Measurements from ENCODE around the gene LCP2.

The LCP2 gene

GRCh38 chr5:170297589-170298462 is at the start of gene LCP2:
TSS of gene LCP2 (minus strand) at chr5:170297777. CDS start at chr5:170297611, 166 bp downstream.
- no peak for DNase-seq (ENCODE audit: extremely low spot score, insufficient read length, low read depth)
- FAIRE-seq: peak; percentile 86

GRCh38 chr5:170347022-170347567 is 49.5 kb upstream of the LCP2 start:
- DNase-seq (ENCODE audit: extremely low spot score, insufficient read length, low read depth): no peak
- no peak for FAIRE-seq

DNA sequence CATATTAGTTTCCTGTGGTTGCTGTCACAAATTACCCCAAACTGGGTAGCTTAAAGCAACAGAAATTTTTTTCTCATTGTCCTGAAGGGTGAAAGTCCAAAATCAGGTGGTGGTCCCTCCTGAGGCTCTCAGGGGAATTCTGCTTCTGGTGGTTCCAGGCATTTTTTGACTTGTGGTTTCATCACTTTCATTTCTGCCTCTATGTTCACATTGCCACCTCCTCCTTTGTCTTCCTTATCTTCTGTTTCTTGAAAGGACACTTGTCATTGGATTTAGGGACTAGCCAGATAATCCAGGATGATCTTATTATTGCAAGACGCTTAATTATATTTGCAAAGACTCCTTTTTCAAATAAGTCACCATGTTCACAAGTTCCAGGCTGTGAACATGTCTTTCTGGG is 48.4 kb upstream of the LCP2 start:
- DNase-seq (ENCODE audit: extremely low spot score, insufficient read length, low read depth) (no peak), FAIRE-seq (no peak)

GRCh38 chr5:170343177-170343576 is 45.6 kb upstream of the LCP2 start:
- DNase-seq (ENCODE audit: extremely low spot score, insufficient read length, low read depth) (no peak), FAIRE-seq (no peak)

DNA sequence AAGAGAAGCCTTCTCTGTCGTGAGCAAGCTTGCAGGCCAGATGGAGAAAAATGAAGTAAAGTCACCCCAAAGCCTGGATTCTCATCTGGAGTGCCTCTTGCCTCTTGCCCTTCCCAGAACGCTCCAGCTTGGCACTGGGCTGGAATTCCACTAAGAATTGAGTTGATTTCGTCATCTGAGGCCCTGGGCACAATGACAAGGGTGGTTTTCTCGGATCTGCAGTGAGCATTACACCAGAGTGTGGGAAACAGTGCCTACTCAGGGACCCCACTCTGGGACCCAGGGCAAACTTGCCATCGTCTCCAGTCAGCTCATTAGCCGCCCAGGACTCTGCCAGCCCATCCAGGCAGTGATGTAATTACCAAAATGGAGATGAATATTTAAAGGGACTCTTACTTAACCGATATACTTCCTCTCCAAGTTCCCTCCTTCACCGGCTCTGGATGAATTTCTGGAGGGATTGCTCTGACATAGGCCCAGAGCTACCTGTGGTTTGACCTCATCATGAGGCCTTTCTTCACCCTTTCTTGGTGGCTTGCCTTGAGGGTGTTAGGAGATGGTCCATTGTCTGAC is 44.7 kb upstream of the LCP2 start:
- DNase-seq (ENCODE audit: extremely low spot score, insufficient read length, low read depth) (no peak), FAIRE-seq (no peak)

GRCh38 chr5:170341545-170341944 is 44.0 kb upstream of the LCP2 start:
- no peak for DNase-seq (ENCODE audit: extremely low spot score, insufficient read length, low read depth)
- no peak for FAIRE-seq

GRCh38 chr5:170339780-170340167 is 42.2 kb upstream of the LCP2 start:
- DNase-seq (ENCODE audit: extremely low spot score, insufficient read length, low read depth): no peak
- no peak for FAIRE-seq

DNA sequence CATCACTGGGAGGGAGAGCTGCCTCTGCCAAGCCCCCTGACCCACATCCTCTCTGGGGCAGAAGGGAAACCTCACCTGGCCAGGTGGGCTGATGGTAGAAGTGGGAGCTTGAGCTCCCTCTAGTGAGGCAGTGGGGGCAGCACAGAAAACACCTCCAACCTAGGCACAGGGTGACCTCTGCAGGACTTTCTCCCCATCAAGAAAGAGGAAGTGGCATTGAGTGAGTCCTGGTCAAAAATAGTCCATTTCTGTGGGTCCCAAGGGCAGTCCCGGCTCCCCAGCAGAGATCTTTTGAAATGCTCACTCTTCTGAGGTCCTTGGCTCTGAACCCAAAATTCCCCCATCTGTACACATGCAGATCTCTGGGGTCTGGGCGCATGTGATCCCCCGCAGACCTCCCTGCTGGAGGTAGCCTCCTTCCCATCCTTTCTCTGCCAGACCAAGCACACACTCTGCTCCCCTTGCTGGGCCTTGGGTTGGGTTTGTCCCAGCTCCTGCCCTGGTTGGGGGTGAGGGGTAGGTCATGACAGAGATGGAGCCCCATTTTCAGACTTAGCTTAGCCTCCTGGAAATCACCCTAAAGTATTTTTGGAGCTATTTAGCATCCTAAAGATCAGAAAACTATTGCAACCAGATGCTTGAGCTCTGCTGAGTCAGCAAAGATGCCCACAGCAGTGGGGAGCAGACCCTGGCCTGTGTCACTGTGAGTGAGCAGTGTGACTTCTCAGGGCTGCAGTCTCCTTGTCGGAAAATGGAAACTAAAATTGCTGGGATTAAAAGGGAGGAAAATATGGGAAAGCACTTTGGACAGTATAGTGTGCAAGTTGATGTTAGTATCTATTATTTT is 41.6 kb upstream of the LCP2 start:
- DNase-seq (ENCODE audit: extremely low spot score, insufficient read length, low read depth) (peak; percentile 62), FAIRE-seq (peak; percentile 87)

DNA sequence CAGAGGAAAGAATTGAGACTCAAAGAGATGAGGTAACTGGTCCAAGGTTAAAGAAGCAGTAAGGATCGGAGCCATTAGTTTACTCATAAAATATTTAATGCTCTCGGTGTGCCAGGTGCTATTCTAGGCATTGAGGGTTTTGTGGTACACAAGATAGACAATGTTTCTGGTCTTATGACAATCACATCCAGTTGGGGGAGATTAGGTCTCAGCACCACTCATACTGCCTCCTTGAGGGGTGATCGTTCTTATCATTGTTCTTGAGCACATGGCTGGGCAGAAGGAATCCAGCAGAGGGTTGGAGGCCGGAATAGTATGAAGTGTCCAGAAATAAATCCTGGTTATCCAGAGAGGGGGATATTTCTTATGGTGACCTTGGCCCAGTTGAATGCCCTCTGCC is 40.7 kb upstream of the LCP2 start:
- FAIRE-seq (no peak), DNase-seq (ENCODE audit: extremely low spot score, insufficient read length, low read depth) (no peak)

GRCh38 chr5:170337045-170337733 is 39.6 kb upstream of the LCP2 start:
- FAIRE-seq (no peak), DNase-seq (ENCODE audit: extremely low spot score, insufficient read length, low read depth) (no peak)

DNA sequence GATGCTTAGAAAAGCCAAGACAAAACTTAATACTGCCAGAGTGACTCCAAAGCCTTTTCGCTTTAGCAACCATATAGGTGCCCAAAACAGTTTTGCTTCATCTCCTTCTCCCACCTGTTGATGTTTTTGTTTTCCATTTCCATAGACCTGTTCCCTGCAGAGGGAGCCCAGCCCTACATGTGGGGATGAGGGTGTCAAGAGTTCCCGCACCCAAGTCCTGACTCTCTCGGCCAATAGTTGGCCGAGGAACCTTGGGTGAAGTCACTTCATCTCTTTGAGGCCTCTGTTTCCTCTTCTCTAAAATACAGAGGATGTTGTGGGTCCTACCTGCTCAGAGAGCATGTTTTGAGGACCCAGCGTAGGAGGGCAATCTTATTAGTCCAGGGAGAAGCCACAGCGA is 38.5 kb upstream of the LCP2 start:
- DNase-seq (ENCODE audit: extremely low spot score, insufficient read length, low read depth) (no peak), FAIRE-seq (no peak)

- FAIRE-seq (no peak), DNase-seq (ENCODE audit: extremely low spot score, insufficient read length, low read depth) (no peak)
These were observed 37.0 kb upstream of the LCP2 start for GRCh38 chr5:170334626-170335025.

GRCh38 chr5:170333161-170333910 is 35.8 kb upstream of the LCP2 start:
- DNase-seq (ENCODE audit: extremely low spot score, insufficient read length, low read depth): no peak

GRCh38 chr5:170332058-170332457 is 34.5 kb upstream of the LCP2 start:
- DNase-seq (ENCODE audit: extremely low spot score, insufficient read length, low read depth) (no peak), FAIRE-seq (no peak)

More at GRCh38 chr5:170333161-170333910, 35.8 kb upstream of the LCP2 start:
- peak; percentile 86 for FAIRE-seq

DNA sequence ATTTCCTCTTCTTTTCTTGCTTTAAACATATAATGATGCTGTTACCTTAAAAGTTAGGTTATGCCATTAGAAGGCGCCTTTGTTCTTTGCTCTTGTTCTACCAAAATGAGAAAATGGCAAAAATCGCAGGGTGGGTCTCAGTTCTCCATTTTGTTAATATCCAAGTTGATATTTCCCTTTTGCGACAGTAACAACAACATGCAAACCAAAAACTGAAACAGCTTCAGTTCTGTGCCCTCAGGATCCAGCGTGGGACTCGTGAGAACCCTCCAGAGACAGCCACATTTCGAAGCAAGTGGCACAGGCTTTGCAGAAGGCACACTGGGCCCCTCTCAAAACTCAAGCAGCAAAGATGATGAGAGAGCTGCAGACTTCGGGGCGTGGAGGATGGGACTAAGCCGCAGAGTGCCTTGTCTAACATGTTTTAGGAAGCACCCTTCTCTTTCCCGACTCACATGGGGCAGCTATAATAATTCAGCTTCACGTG is 33.0 kb upstream of the LCP2 start:
- FAIRE-seq (no peak), DNase-seq (ENCODE audit: extremely low spot score, insufficient read length, low read depth) (no peak)

DNA sequence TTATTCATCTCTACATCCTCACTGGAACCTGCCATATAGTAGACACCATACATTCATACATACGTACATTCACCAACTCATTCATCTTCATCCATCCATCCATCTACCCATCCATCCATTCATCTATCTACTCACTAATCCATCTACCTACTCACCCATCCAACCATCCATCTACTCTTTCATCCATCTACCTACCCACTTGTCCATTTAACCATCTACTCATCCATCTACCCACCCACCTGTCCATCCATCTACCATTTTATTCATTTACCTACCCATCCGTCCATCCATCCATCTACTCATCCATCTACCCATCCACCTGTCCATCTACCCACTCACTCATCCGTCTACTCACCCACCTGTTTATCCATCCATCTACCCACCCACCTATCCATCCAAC is 31.9 kb upstream of the LCP2 start:
- FAIRE-seq (no peak), DNase-seq (ENCODE audit: extremely low spot score, insufficient read length, low read depth) (no peak)

- DNase-seq (ENCODE audit: extremely low spot score, insufficient read length, low read depth) (no peak), FAIRE-seq (no peak)
These were observed 30.3 kb upstream of the LCP2 start for GRCh38 chr5:170327829-170328228.

DNA sequence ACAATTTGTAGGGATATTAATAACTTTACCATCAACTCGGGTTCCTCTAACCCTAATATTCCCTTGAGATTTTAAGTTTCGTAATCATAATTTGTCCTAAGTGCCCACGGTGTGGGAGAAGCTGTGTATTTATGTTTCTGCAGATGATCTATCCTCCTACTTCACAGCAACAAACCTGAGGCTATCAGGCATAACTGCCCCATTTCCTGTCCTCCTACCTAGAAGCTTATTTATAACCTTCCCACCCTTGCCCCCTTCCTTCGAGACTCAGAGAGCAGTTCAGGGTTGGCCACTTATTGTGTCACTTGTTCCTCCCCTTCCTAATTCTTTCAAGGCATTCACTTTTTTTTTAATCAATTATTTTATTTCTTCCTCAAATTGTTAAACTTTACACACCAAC is 29.6 kb upstream of the LCP2 start:
- DNase-seq (ENCODE audit: extremely low spot score, insufficient read length, low read depth) (no peak), FAIRE-seq (peak; percentile 80)

GRCh38 chr5:170319301-170319700 is 21.7 kb upstream of the LCP2 start:
- DNase-seq (ENCODE audit: extremely low spot score, insufficient read length, low read depth) (no peak), FAIRE-seq (no peak)
